Gastroesophageal sphincter (tissue), 4 donors: ENCODE data around the gene CASTOR1. TPM values are rescaled to one million over a fixed set of nuclear protein-coding genes. Genes with fewer than 3 reads are reported as not detected.

Source experiments
- ATAC-seq: fragments of 150-250 bp; one replicate; pipeline ENCODE4 v1.9.1; 2016; ENCODE audit warnings: mild to moderate bottlenecking, moderate library complexity
- H3K27ac ChIP-seq, 4 donors: fragments of 200-600 bp; sonication (generic) in 3 of 4; 1 replicate in 3 of 4; 2 replicates in 1 of 4; pipeline ENCODE4 v1.5.1; 2016 to 2019
- H3K27me3 ChIP-seq: fragments of 200-600 bp; sonication (generic); one replicate; pipeline ENCODE4 v1.5.1; 2019
- H3K36me3 ChIP-seq, 2 donors: fragments of 200-600 bp; sonication (generic); one replicate each; pipeline ENCODE4 v1.5.1; 2019; ENCODE audit warnings: control low read depth in 1 of 2
- H3K4me1 ChIP-seq, 3 donors: fragments of 200-600 bp; sonication (generic); 1 replicate in 2 of 3; 2 replicates in 1 of 3; pipeline ENCODE4 v1.5.1; 2016 to 2019; ENCODE audit warnings: control low read depth in 2 of 3
- H3K4me3 ChIP-seq, 2 donors: fragments of 200-600 bp; sonication (generic); one replicate each; pipeline ENCODE4 v1.5.1; 2019; ENCODE audit warnings: mild to moderate bottlenecking in 1 of 2, moderate library complexity in 1 of 2
- H3K9me3 ChIP-seq, 3 donors: fragments of 200-600 bp; sonication (generic); one replicate each; pipeline ENCODE4 v1.5.1; 2017 to 2019; ENCODE audit warnings: control low read depth in 2 of 3
- CTCF ChIP-seq, 4 experiments: fragments of 200-600 bp in 2 of 4; fragments of 450-650 bp in 2 of 4; sonication (generic) in 1 of 4; IDR thresholded peaks; one replicate each; pipeline ENCODE4 v1.5.1; 2017 to 2019; ENCODE audit warnings: antibody characterized with exemption in 4 of 4, mild to moderate bottlenecking in 2 of 4, moderate library complexity in 2 of 4
- EP300 ChIP-seq: sonication (generic); formaldehyde crosslinking; IDR thresholded peaks from one replicate; pipeline ENCODE4 v1.6.1; 2017; ENCODE audit warnings: antibody characterized with exemption, mild to moderate bottlenecking
- POLR2A ChIP-seq, 2 donors: fragments of 450-650 bp; IDR thresholded peaks; one replicate each; pipeline ENCODE4 v1.6.1; 2017; ENCODE audit warnings: antibody characterized with exemption in 2 of 2, mild to moderate bottlenecking in 2 of 2, moderate library complexity in 1 of 2
- POLR2AphosphoS5 ChIP-seq: sonication (generic); formaldehyde crosslinking; IDR thresholded peaks from one replicate; pipeline ENCODE4 v1.6.1; 2017; ENCODE audit warnings: antibody characterized with exemption
- WGBS, 2 donors: methylation state at CpG; one replicate each; pipeline ENCODE4 v1.1.5; 2018; ENCODE audit warnings: low coverage in 1 of 2; 5-methylcytosine and 5-hydroxymethylcytosine counted together
- total RNA-seq, 4 donors: library from RNA; depleted of rRNA; stranded (reverse); fragments of >200 nt; gene quantifications; one replicate each; pipeline ENCODE4 v1.1.0, GENCODE V29; 2016

Gene CASTOR1
- total RNA-seq, 4 donors from 2014 or later: 12.9 to 17.1 (median 16.2) TPM

- no peak overlapping the region for H3K4me3 ChIP-seq
Measured at GRCh38 chr22:30304495-30305244, 15.4 kb upstream of the CASTOR1 start.

GRCh38 chr22:30302810-30303138 lies 13.5 kb upstream of the CASTOR1 start:
- H3K27me3 ChIP-seq: no peaks in the 10 kb centered on the region
- no peaks in the 10 kb centered on the region for H3K9me3 ChIP-seq
- 39% methylated on average over 5 of the region's 5 CpGs; no CpG with 5 or more reads in 1 of the 2 donors for WGBS, 2 donors
- TF ChIP-seq EP300 (no peak), POLR2A (IDR thresholded peaks at IDR 0.05) (no peak), CTCF (IDR thresholded peaks at IDR 0.05) (no peak), POLR2AphosphoS5 (peak; percentile 34)
- peak overlapping the region; percentile 47 to 93 (median 78) for H3K27ac ChIP-seq
- H3K36me3 ChIP-seq: peaks cover 0 to 62% of the 10 kb centered on the region in 2 donors
- peak; percentile 39 for ATAC-seq
- H3K4me1 ChIP-seq: peaks cover 25 to 85% (median 63%) of the 10 kb centered on the region in 3 donors
- no peak overlapping the region for H3K4me3 ChIP-seq

More at GRCh38 chr22:30304495-30305244, 15.4 kb upstream of the CASTOR1 start:
- peak; percentile 3 for ATAC-seq
- H3K27me3 ChIP-seq: no peaks in the 10 kb centered on the region
- peaks cover 0 to 43% of the 10 kb centered on the region in 2 donors for H3K36me3 ChIP-seq
- H3K9me3 ChIP-seq: no peaks in the 10 kb centered on the region
- peaks cover 27 to 97% (median 82%) of the 10 kb centered on the region in 3 donors for H3K4me1 ChIP-seq
- TF ChIP-seq POLR2A (IDR thresholded peaks at IDR 0.05) (no peak), CTCF (IDR thresholded peaks at IDR 0.05) (no peak), EP300 (no peak), POLR2AphosphoS5 (peak; percentile 74)
- H3K27ac ChIP-seq: peak overlapping the region; percentile 75 to 93 (median 83)
- 38 to 63% methylated on average over 4 to 6 of the region's 7 CpGs for WGBS, 2 donors

- WGBS, 2 donors: 40% methylated on average over 1 of the region's 9 CpGs; no CpG with 5 or more reads in 1 of the 2 donors
- H3K27me3 ChIP-seq: no peaks in the 10 kb centered on the region
- TF ChIP-seq CTCF (IDR thresholded peaks at IDR 0.05): no peak
- TF ChIP-seq EP300: no peak
- peak; percentile 54 for TF ChIP-seq POLR2AphosphoS5
- TF ChIP-seq POLR2A (IDR thresholded peaks at IDR 0.05): no peak
- H3K36me3 ChIP-seq: peaks cover 0 to 68% of the 10 kb centered on the region in 2 donors
- no peak overlapping the region for H3K4me3 ChIP-seq
- peak; percentile 64 for ATAC-seq
- H3K27ac ChIP-seq: peak overlapping the region; percentile 36 to 93 (median 78)
- no peaks in the 10 kb centered on the region for H3K9me3 ChIP-seq
- peaks cover 25 to 79% (median 63%) of the 10 kb centered on the region in 3 donors for H3K4me1 ChIP-seq
Measured at GRCh38 chr22:30301995-30302809, 12.9 kb upstream of the CASTOR1 start.

- peaks cover 10 to 50% (median 35%) of the 10 kb centered on the region in 3 donors for H3K4me1 ChIP-seq
Measured at GRCh38 chr22:30299322-30299721, 10.0 kb upstream of the CASTOR1 start.

More at GRCh38 chr22:30299322-30299721, 10.0 kb upstream of the CASTOR1 start:
- Histone ChIP-seq H3K27ac (peak overlapping the region in 3 of 4 donors; percentile 35 to 58 (median 41)), H3K27me3 (no peaks in the 10 kb centered on the region), H3K9me3 (no peaks in the 10 kb centered on the region), H3K4me3 (no peak overlapping the region), H3K36me3 (peaks cover 0 to 96% of the 10 kb centered on the region in 2 donors)
- ATAC-seq: no peak
- TF ChIP-seq POLR2AphosphoS5 (no peak), POLR2A (IDR thresholded peaks at IDR 0.05) (no peak), CTCF (IDR thresholded peaks at IDR 0.05) (no peak)
- 91% methylated on average over 10 of the region's 13 CpGs; no CpG with 5 or more reads in 1 of the 2 donors for WGBS, 2 donors
